ENCODE results near the gene RPL7L1. TPM values are rescaled to one million over a fixed set of nuclear protein-coding genes. Genes with fewer than 3 reads are reported as not detected.
A peak's percentile ranks its signal among the peaks of the same experiment; 100 is the strongest.

The RPL7L1 gene
- total RNA-seq, 1 donor from 2014 or later: 56.4 TPM

DNA sequence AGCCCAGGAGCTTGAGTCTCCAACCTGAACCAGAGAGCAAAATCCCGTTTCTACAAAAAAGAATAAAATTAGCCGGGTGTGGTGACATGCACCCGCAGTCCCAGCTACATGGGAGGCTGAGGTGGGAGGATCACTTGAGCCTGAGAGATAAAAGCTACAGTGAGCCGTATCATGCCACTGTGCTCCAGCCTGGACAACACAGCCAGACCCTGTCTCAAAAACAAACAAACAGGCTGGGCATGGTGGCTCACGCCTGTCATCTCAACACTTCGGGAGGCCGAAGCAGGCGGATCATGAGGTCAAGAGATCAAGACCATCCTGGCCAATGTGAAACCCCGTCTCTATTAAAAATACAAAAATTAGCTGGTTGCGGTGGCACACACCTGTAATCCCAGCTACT lies 25.1 kb downstream of the RPL7L1 start:
- Mint-ChIP-seq H3K27me3 (ENCODE audit: low read depth) (no peaks in the 10 kb centered on the region), H3K36me3 (ENCODE audit: low read depth) (no peaks in the 10 kb centered on the region), H3K4me1 (ENCODE audit: low read depth) (peaks cover 14% of the 10 kb centered on the region), H3K27ac (ENCODE audit: unreplicated experiment) (no peak overlapping the region), H3K9me3 (ENCODE audit: low read depth) (no peaks in the 10 kb centered on the region), H3K4me3 (ENCODE audit: unreplicated experiment) (no peak overlapping the region)
- DNase-seq (ENCODE audit: low spot score): peak; percentile 41
- TF ChIP-seq, protein P1, sequence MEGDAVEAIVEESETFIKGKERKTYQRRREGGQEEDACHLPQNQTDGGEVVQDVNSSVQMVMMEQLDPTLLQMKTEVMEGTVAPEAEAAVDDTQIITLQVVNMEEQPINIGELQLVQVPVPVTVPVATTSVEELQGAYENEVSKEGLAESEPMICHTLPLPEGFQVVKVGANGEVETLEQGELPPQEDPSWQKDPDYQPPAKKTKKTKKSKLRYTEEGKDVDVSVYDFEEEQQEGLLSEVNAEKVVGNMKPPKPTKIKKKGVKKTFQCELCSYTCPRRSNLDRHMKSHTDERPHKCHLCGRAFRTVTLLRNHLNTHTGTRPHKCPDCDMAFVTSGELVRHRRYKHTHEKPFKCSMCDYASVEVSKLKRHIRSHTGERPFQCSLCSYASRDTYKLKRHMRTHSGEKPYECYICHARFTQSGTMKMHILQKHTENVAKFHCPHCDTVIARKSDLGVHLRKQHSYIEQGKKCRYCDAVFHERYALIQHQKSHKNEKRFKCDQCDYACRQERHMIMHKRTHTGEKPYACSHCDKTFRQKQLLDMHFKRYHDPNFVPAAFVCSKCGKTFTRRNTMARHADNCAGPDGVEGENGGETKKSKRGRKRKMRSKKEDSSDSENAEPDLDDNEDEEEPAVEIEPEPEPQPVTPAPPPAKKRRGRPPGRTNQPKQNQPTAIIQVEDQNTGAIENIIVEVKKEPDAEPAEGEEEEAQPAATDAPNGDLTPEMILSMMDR (IDR thresholded peaks at IDR 0.05): no peak

DNA sequence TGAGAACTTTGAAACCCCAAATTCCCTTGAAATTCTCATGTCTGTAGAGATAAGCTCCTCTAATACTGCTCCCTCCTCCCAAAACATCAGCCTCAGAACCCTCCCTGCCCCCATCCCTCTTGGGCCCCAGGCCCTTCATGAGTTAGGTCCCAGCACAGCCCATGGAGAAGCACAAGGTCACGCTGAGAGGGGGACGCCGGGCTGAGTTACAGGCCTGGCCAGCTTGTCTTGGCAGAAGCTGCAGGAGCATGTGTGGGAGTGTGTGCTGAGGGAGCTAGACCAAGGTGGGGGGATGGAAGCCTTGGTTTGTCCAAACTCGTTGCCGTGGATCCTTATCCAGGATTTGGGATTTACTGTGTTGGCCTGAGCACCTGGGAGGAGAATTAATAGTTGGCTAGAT lies 27.9 kb downstream of the RPL7L1 start:
- TF ChIP-seq, protein P1 (IDR thresholded peaks at IDR 0.05): no peak
- no peak overlapping the region for H3K4me3 Mint-ChIP-seq (ENCODE audit: unreplicated experiment)

DNA sequence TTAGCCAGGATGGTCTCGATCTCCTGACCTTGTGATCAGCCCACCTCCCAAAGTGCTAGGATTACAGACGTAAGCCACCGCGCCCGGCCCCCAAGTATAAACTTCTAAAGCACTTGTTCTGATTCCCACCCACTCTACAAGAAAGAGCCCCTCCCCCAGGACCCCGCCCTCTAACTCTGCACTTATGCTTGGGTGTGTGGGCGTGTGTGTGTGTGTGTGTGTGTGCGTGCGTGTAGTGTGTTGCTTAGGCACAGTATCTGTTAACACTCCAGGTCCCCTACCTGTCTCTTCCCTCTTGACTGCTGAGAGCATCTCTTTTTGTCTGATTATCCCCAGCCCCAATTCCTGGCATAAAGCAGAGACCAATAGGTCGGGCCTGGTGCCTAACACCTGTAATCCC lies 30.4 kb downstream of the RPL7L1 start:
- no peaks in the 10 kb centered on the region for H3K9me3 Mint-ChIP-seq (ENCODE audit: low read depth)
- no peak overlapping the region for H3K27ac Mint-ChIP-seq (ENCODE audit: unreplicated experiment)
- H3K4me3 Mint-ChIP-seq (ENCODE audit: unreplicated experiment): no peak overlapping the region
- TF ChIP-seq, protein P1 (IDR thresholded peaks at IDR 0.05): no peak
- no peak for DNase-seq (ENCODE audit: low spot score)
- no peaks in the 10 kb centered on the region for H3K36me3 Mint-ChIP-seq (ENCODE audit: low read depth)
- peaks cover 4% of the 10 kb centered on the region for H3K4me1 Mint-ChIP-seq (ENCODE audit: low read depth)
- no peaks in the 10 kb centered on the region for H3K27me3 Mint-ChIP-seq (ENCODE audit: low read depth)

More for the DNA sequence above, 27.9 kb downstream of the RPL7L1 start:
- Mint-ChIP-seq H3K4me1 (ENCODE audit: low read depth) (peaks cover 4% of the 10 kb centered on the region), H3K36me3 (ENCODE audit: low read depth) (no peaks in the 10 kb centered on the region), H3K27ac (ENCODE audit: unreplicated experiment) (no peak overlapping the region), H3K9me3 (ENCODE audit: low read depth) (no peaks in the 10 kb centered on the region), H3K27me3 (ENCODE audit: low read depth) (no peaks in the 10 kb centered on the region)
- peak; percentile 82 for DNase-seq (ENCODE audit: low spot score)

DNA sequence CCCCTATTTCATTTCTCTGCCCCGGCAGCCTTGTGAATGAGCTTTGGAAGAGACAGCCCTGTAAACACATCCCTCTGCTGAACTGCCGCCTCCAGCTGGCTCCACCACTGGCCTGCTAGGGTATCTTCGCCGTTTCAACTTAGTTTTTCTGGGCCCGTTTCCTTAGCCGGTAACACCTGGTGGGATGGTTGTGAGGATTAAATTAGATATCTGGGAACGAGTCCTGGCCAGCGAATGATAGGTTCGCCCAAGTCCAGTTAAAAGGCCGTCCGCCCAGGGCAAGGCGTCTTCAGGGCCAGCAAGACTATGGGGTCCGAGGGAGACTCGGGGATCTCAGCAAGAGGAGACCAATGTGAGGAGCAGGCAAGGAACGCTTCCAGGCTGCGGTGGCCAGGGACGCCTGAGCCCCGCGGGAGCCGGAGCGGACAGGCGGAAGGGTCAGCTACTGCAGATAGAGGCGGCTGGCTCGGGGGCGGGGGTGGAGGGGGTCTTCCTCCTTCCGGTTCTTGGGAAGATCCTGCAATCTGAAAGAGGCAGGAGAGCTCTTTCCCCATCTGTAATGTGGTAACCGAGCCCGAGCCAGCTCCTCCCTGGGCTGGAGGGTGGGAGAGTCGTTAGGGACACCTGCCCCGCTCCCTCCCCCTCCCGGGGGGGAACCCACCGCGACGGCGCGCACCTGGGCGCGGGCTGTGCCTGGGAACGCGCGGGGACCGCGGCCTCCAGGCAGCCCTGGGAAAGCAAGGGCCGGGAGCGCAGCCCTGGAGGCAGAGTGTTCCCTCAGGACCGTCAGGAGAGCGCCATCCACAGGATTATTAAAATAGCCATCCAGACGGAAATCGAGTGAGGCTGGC lies 32.0 kb downstream of the RPL7L1 start:
- Mint-ChIP-seq H3K27ac (ENCODE audit: unreplicated experiment) (no peak overlapping the region), H3K27me3 (ENCODE audit: low read depth) (no peaks in the 10 kb centered on the region), H3K36me3 (ENCODE audit: low read depth) (no peaks in the 10 kb centered on the region), H3K4me3 (ENCODE audit: unreplicated experiment) (peak overlapping the region; percentile 29), H3K9me3 (ENCODE audit: low read depth) (no peaks in the 10 kb centered on the region), H3K4me1 (ENCODE audit: low read depth) (peaks cover 4% of the 10 kb centered on the region)
- TF ChIP-seq, protein P1 (IDR thresholded peaks at IDR 0.05): peak; percentile 43
- peak; percentile 51 for DNase-seq (ENCODE audit: low spot score)

DNA sequence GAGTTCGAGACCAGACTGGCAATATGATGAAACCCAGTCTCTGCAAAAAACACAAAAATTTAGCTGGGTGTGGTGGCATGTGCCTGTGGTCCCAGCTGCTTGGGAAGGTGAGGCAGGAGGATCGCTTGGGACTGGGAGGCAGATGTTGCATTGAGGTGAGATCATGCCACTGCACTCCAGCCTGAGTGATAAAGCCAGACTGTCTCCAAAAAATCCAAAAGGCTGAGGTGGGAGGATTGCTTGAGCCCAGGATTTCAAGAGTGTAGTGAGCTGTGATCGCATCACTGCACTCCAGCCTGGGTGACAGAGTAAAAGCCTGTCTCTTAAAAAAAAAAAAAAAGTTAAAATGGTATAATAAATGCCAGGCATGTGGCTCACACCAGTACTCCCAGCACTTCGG lies 35.1 kb downstream of the RPL7L1 start:
- TF ChIP-seq, protein P1 (IDR thresholded peaks at IDR 0.05): no peak
- no peak overlapping the region for H3K27ac Mint-ChIP-seq (ENCODE audit: unreplicated experiment)
- peaks cover 4% of the 10 kb centered on the region for H3K4me1 Mint-ChIP-seq (ENCODE audit: low read depth)
- H3K4me3 Mint-ChIP-seq (ENCODE audit: unreplicated experiment): no peak overlapping the region
- DNase-seq (ENCODE audit: low spot score): peak; percentile 18
- no peaks in the 10 kb centered on the region for H3K9me3 Mint-ChIP-seq (ENCODE audit: low read depth)
- H3K36me3 Mint-ChIP-seq (ENCODE audit: low read depth): no peaks in the 10 kb centered on the region
- no peaks in the 10 kb centered on the region for H3K27me3 Mint-ChIP-seq (ENCODE audit: low read depth)

All from chondrocyte (in vitro differentiated cells).